Astrocyte (in vitro differentiated cells and primary cell): ENCODE data around the gene NLRP9. TPM values are rescaled to one million over a fixed set of nuclear protein-coding genes. Genes with fewer than 3 reads are reported as not detected.
A peak's percentile ranks its signal among the peaks of the same experiment; 100 is the strongest.

Experiments
- DNase-seq: peaks from one replicate; pipeline ENCODE4 v3.0.0-alpha.2; 2010; ENCODE audit warnings: low read depth
- FAIRE-seq: peaks from 2 replicates; lab custom pipeline; 2011; peaks lifted over from hg19 to GRCh38; lab: Jason Lieb, UNC
- H2AFZ ChIP-seq: 2 replicates; pipeline ENCODE4 v1.6.0; 2012; ENCODE audit warnings: low read depth, low read length, inconsistent platforms
- H3K27ac ChIP-seq: 2 replicates; pipeline ENCODE4 v1.5.1; 2011; ENCODE audit warnings: low read depth, low read length, inconsistent platforms
- H3K27me3 ChIP-seq: 2 replicates; pipeline ENCODE4 v1.6.0; 2011; ENCODE audit warnings: low read length, inconsistent platforms; ENCODE audit not compliant: insufficient read depth
- H3K36me3 ChIP-seq: 2 replicates; pipeline ENCODE4 v1.5.1; 2011; ENCODE audit warnings: low read length, inconsistent platforms; ENCODE audit not compliant: insufficient read depth
- H3K4me1 ChIP-seq: 2 replicates; pipeline ENCODE4 v1.5.1; 2011; ENCODE audit warnings: low read length, inconsistent platforms; ENCODE audit not compliant: insufficient read depth
- H3K4me2 ChIP-seq: 2 replicates; pipeline ENCODE4 v1.6.0; 2012; ENCODE audit warnings: low read length, inconsistent platforms
- H3K4me3 ChIP-seq: 2 replicates; pipeline ENCODE4 v1.5.1; 2011; ENCODE audit warnings: low read depth, mild to moderate bottlenecking, low read length, inconsistent platforms; ENCODE audit not compliant: insufficient read depth
- H3K79me2 ChIP-seq: 2 replicates; pipeline ENCODE4 v1.6.0; 2012; ENCODE audit warnings: mild to moderate bottlenecking, low read length, inconsistent platforms; ENCODE audit not compliant: insufficient read depth
- H3K9ac ChIP-seq: 2 replicates; pipeline ENCODE4 v1.6.0; 2012; ENCODE audit warnings: mild to moderate bottlenecking, low read length, inconsistent platforms
- H3K9me3 ChIP-seq: 2 replicates; pipeline ENCODE4 v1.5.1; 2012; ENCODE audit warnings: low read depth, mild to moderate bottlenecking, low read length, inconsistent platforms; ENCODE audit not compliant: insufficient read depth
- H4K20me1 ChIP-seq: 2 replicates; pipeline ENCODE4 v1.6.0; 2012; ENCODE audit warnings: low read length, inconsistent platforms; ENCODE audit not compliant: insufficient read depth
- H3K27ac Mint-ChIP-seq: one replicate; pipeline ENCODE4 v1.8.0; 2021; ENCODE audit warnings: mild to moderate bottlenecking, mixed read lengths; ENCODE audit not compliant: unreplicated experiment
- H3K27me3 Mint-ChIP-seq: one replicate; pipeline ENCODE4 v1.8.0; 2021; ENCODE audit warnings: low read depth, mixed read lengths; ENCODE audit not compliant: unreplicated experiment
- H3K36me3 Mint-ChIP-seq: one replicate; pipeline ENCODE4 v1.8.0; 2021; ENCODE audit warnings: low read depth, mixed read lengths; ENCODE audit not compliant: unreplicated experiment
- H3K4me1 Mint-ChIP-seq: one replicate; pipeline ENCODE4 v1.8.0; 2021; ENCODE audit warnings: low read depth, mixed read lengths; ENCODE audit not compliant: unreplicated experiment
- H3K4me3 Mint-ChIP-seq: one replicate; pipeline ENCODE4 v1.8.0; 2021; ENCODE audit warnings: mild to moderate bottlenecking, moderate library complexity, mixed read lengths; ENCODE audit not compliant: unreplicated experiment
- H3K9me3 Mint-ChIP-seq: one replicate; pipeline ENCODE4 v1.8.0; 2021; ENCODE audit warnings: mild to moderate bottlenecking, mixed read lengths; ENCODE audit not compliant: unreplicated experiment
- EZH2 ChIP-seq: IDR thresholded peaks from 2 replicates; pipeline ENCODE4 v1.6.1; 2012; ENCODE audit warnings: mild to moderate bottlenecking, low read length, inconsistent platforms; ENCODE audit not compliant: insufficient read depth
- total RNA-seq: library from RNA; stranded (reverse); gene quantifications from 2 replicates; pipeline ENCODE4 v1.2.1, GENCODE V29; 2021
- TF ChIP-seq, protein P1 (sequence below): IDR thresholded peaks from 2 replicates; pipeline ENCODE4 v1.5.1; 2011; ENCODE audit warnings: low read depth, mild to moderate bottlenecking, inconsistent platforms, low read length, moderate library complexity; ENCODE audit not compliant: insufficient read depth

The NLRP9 gene
- total RNA-seq, 1 donor from 2014 or later, result not detected

DNA sequence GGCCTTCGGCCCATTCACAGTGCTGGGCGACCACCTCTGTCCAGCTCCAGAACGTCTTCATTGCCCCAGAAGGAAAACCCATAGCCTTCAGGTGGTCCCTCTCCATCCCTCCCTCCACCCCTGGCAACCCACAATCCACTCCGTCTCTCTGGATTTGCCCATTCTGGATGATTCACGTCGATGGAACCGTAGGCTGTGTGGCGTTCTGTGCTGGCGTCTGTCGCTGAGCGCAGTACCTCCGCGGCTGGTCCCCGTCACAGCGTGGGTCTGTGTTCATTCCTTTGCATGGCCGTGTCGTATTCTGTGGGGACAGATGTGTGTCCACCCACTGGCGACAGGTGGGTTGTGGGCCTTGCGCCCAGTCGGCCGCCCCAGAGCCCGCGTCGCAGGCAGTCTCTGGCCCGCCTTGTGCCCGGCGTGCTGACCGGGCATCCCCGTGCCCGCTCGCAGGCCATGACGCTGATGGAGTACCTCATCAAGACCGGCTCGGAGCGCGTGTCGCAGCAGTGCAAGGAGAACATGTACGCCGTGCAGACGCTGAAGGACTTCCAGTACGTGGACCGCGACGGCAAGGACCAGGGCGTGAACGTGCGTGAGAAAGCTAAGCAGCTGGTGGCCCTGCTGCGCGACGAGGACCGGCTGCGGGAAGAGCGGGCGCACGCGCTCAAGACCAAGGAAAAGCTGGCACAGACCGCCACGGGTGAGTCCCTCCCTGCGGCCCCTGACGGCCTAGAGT, 53.1 kb downstream of the NLRP9 start:
- no peaks in the 10 kb centered on the region for H3K27me3 Mint-ChIP-seq
- no peak overlapping the region for H3K27ac Mint-ChIP-seq
- H3K4me3 Mint-ChIP-seq, result no peak overlapping the region
- H3K27ac ChIP-seq, result no peak overlapping the region
- FAIRE-seq (no peak), DNase-seq (no peak)
- no peak overlapping the region for H3K4me3 ChIP-seq
- peaks cover 4% of the 10 kb centered on the region for H3K4me1 ChIP-seq
- H3K9me3 ChIP-seq, result no peaks in the 10 kb centered on the region
- peaks cover 79% of the 10 kb centered on the region for H3K79me2 ChIP-seq
- no peak overlapping the region for H3K9ac ChIP-seq
- TF ChIP-seq, protein P1, sequence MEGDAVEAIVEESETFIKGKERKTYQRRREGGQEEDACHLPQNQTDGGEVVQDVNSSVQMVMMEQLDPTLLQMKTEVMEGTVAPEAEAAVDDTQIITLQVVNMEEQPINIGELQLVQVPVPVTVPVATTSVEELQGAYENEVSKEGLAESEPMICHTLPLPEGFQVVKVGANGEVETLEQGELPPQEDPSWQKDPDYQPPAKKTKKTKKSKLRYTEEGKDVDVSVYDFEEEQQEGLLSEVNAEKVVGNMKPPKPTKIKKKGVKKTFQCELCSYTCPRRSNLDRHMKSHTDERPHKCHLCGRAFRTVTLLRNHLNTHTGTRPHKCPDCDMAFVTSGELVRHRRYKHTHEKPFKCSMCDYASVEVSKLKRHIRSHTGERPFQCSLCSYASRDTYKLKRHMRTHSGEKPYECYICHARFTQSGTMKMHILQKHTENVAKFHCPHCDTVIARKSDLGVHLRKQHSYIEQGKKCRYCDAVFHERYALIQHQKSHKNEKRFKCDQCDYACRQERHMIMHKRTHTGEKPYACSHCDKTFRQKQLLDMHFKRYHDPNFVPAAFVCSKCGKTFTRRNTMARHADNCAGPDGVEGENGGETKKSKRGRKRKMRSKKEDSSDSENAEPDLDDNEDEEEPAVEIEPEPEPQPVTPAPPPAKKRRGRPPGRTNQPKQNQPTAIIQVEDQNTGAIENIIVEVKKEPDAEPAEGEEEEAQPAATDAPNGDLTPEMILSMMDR, result no peak
- TF ChIP-seq EZH2, result no peak
- no peak overlapping the region for H2AFZ ChIP-seq
- H3K9me3 Mint-ChIP-seq, result no peaks in the 10 kb centered on the region
- H3K4me2 ChIP-seq, result no peak overlapping the region
- peaks cover 11% of the 10 kb centered on the region for H3K36me3 Mint-ChIP-seq
- peaks cover 87% of the 10 kb centered on the region for H4K20me1 ChIP-seq
- peaks cover 19% of the 10 kb centered on the region for H3K4me1 Mint-ChIP-seq
- H3K36me3 ChIP-seq, result peaks cover 4% of the 10 kb centered on the region
- no peaks in the 10 kb centered on the region for H3K27me3 ChIP-seq

DNA sequence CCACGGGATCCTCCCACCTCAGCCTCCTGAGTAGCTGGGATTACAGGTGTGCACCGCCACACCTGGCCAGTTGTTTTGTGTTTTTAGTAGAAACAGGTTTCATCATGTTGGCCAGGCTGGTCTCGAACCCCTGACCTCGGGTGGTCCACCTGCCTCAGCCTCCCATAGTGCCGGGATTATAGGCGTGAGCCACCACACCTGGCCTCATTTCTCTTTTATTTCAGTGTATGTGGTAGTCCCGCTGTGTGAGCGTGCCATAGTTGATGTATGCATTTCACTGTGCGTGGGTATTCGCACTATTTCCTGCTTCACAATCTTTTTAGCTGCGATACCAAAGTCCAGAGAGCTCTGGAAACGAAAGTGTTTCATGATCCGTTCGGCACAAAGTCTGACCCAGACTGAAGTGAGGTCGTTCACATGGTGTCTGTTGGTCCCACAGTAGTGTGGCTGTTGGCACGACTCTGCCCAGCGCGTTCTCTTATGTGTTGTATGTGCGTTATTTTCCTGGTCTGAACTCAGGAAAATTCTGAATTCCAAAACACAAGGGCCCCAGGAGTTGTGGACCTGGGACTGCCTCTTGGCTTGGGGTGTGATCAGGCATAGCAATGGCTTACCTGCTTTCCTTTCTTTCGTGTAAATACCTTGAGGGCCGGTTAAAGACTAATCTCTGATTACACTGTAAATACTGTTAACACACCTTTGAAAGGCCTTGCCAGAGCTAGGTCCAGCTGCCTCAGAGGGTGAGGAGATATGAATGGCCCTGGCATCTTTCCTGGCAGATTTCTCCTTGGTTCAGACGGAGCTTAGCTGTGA, 54.5 kb downstream of the NLRP9 start:
- no peak overlapping the region for H3K9ac ChIP-seq
- no peaks in the 10 kb centered on the region for H3K9me3 ChIP-seq
- no peak overlapping the region for H3K4me2 ChIP-seq
- Mint-ChIP-seq H3K36me3 (peaks cover 14% of the 10 kb centered on the region), H3K27me3 (no peaks in the 10 kb centered on the region), H3K9me3 (no peaks in the 10 kb centered on the region), H3K4me1 (peaks cover 24% of the 10 kb centered on the region), H3K4me3 (no peak overlapping the region), H3K27ac (peak overlapping the region; percentile 41)
- H4K20me1 ChIP-seq, result peaks cover 93% of the 10 kb centered on the region
- H3K4me1 ChIP-seq, result peaks cover 12% of the 10 kb centered on the region
- no peaks in the 10 kb centered on the region for H3K27me3 ChIP-seq
- FAIRE-seq (no peak), DNase-seq (no peak)
- peaks cover 4% of the 10 kb centered on the region for H3K36me3 ChIP-seq
- H3K4me3 ChIP-seq, result no peak overlapping the region
- TF ChIP-seq, protein P1, result no peak
- no peak for TF ChIP-seq EZH2
- H3K27ac ChIP-seq, result no peak overlapping the region
- no peak overlapping the region for H2AFZ ChIP-seq
- peaks cover 94% of the 10 kb centered on the region for H3K79me2 ChIP-seq
